ENCODE results near the gene MYO3B.
"Not testable (repeated sequence)": the region's sequence is repeated elsewhere in the genome, so short reads cannot be mapped to it uniquely, and the experiment has no call there.

The MYO3B gene

GRCh38 chr2:170212625-170213280 lies 34.8 kb downstream of the MYO3B start:
- DNase-seq = no peak

- not testable (repeated sequence) for DNase-seq
Measured at GRCh38 chr2:170213281-170213625, 35.3 kb downstream of the MYO3B start.

- no peak for DNase-seq
Measured at GRCh38 chr2:170213651-170214050, 35.7 kb downstream of the MYO3B start.

GRCh38 chr2:170214309-170214948 lies 36.5 kb downstream of the MYO3B start:
- no peak for DNase-seq

- DNase-seq = no peak
Measured at GRCh38 chr2:170215021-170215420, 37.1 kb downstream of the MYO3B start.

GRCh38 chr2:170216428-170216827 lies 38.5 kb downstream of the MYO3B start:
- DNase-seq = no peak

- DNase-seq = no peak
Measured at GRCh38 chr2:170216981-170217380, 39.0 kb downstream of the MYO3B start.

GRCh38 chr2:170217778-170218251 lies 39.9 kb downstream of the MYO3B start:
- DNase-seq = no peak

- no peak for DNase-seq
Measured at GRCh38 chr2:170218456-170218855, 40.5 kb downstream of the MYO3B start.

- DNase-seq = no peak
Measured at GRCh38 chr2:170218931-170219330, 41.0 kb downstream of the MYO3B start.

GRCh38 chr2:170221317-170222288 lies 43.7 kb downstream of the MYO3B start:
- DNase-seq = no peak

GRCh38 chr2:170222298-170222697 lies 44.4 kb downstream of the MYO3B start:
- no peak for DNase-seq

GRCh38 chr2:170222842-170223241 lies 44.9 kb downstream of the MYO3B start:
- no peak for DNase-seq

GRCh38 chr2:170224692-170225294 lies 46.8 kb downstream of the MYO3B start:
- DNase-seq = no peak

GRCh38 chr2:170226216-170226615 lies 48.3 kb downstream of the MYO3B start:
- no peak for DNase-seq

GRCh38 chr2:170227507-170227947 lies 49.6 kb downstream of the MYO3B start:
- DNase-seq = no peak

- no peak for DNase-seq
Measured at GRCh38 chr2:170227951-170228350, 50.0 kb downstream of the MYO3B start.

GRCh38 chr2:170228429-170228828 lies 50.5 kb downstream of the MYO3B start:
- no peak for DNase-seq

GRCh38 chr2:170229125-170229524 lies 51.2 kb downstream of the MYO3B start:
- DNase-seq = no peak

GRCh38 chr2:170229744-170230143 lies 51.8 kb downstream of the MYO3B start:
- no peak for DNase-seq

- DNase-seq = peak; percentile 9
Measured at GRCh38 chr2:170235860-170236679, 58.1 kb downstream of the MYO3B start.

- no peak for DNase-seq
Measured at GRCh38 chr2:170236680-170237047, 58.7 kb downstream of the MYO3B start.

Measured in stimulated activated CD4-positive, alpha-beta T cell treated with anti-CD3 and anti-CD28 coated beads, Interleukin-15, amount 100 ng/mL, for 24 hours (primary cell).